T-helper 2 cell treated with Interferon-gamma antibody and Interleukin-4, amounts not matched to agents 5 μg/mL and 100 μg/mL, for 36 hours (primary cell): ENCODE data around the gene UGT1A7.
"Not testable (repeated sequence)": the region's sequence is repeated elsewhere in the genome, so short reads cannot be mapped to it uniquely, and the experiment has no call there.

Experiments used
- DNase-seq: peaks from one replicate; pipeline ENCODE4 v3.0.0; 2021; ENCODE audit warnings: low spot score
- H3K27ac Mint-ChIP-seq: one replicate; pipeline ENCODE4 v1.8.0; 2021; ENCODE audit warnings: mild to moderate bottlenecking, mixed read lengths
- H3K27me3 Mint-ChIP-seq: one replicate; pipeline ENCODE4 v1.8.0; 2021; ENCODE audit warnings: low read depth, mixed read lengths
- H3K36me3 Mint-ChIP-seq: one replicate; pipeline ENCODE4 v1.8.0; 2021; ENCODE audit warnings: low read depth, mixed read lengths
- H3K4me1 Mint-ChIP-seq: one replicate; pipeline ENCODE4 v1.8.0; 2021; ENCODE audit warnings: low read depth, mixed read lengths
- H3K4me3 Mint-ChIP-seq: one replicate; pipeline ENCODE4 v1.8.0; 2022; ENCODE audit warnings: mild to moderate bottlenecking, moderate library complexity, mixed read lengths
- H3K9me3 Mint-ChIP-seq: one replicate; pipeline ENCODE4 v1.8.0; 2021; ENCODE audit warnings: mixed read lengths

The UGT1A7 gene

GRCh38 chr2:233691443-233692433 lies 10.0 kb downstream of the UGT1A7 start:
- Mint-ChIP-seq H3K9me3 (no peaks in the 10 kb centered on the region), H3K36me3 (no peaks in the 10 kb centered on the region), H3K4me3 (no peak overlapping the region), H3K4me1 (no peaks in the 10 kb centered on the region), H3K27me3 (peaks cover 23% of the 10 kb centered on the region), H3K27ac (no peak overlapping the region)
- no peak for DNase-seq

GRCh38 chr2:233692648-233693047 lies 10.9 kb downstream of the UGT1A7 start, which contains the start of gene UGT1A6:
UGT1A6 (plus strand) TSS chr2:233692890; CDS start chr2:233693005, 115 bp downstream.
- Mint-ChIP-seq H3K9me3 (no peaks in the 10 kb centered on the region), H3K27ac (no peak within 1 kb of the TSS), H3K4me3 (no peak within 1 kb of the TSS), H3K4me1 (no peaks in the 10 kb centered on the region), H3K27me3 (peaks cover 29% of the 10 kb centered on the region), H3K36me3 (no peaks in the 10 kb centered on the region)
- DNase-seq = no peak

- Mint-ChIP-seq H3K9me3 (no peaks in the 10 kb centered on the region), H3K27me3 (peaks cover 23% of the 10 kb centered on the region), H3K36me3 (no peaks in the 10 kb centered on the region), H3K27ac (no peak overlapping the region), H3K4me3 (no peak overlapping the region), H3K4me1 (no peaks in the 10 kb centered on the region)
- DNase-seq = no peak
These were observed 12.3 kb downstream of the UGT1A7 start for GRCh38 chr2:233693963-233694362.

- Mint-ChIP-seq H3K27me3 (peaks cover 15% of the 10 kb centered on the region), H3K4me3 (no peak overlapping the region), H3K27ac (no peak overlapping the region), H3K36me3 (no peaks in the 10 kb centered on the region), H3K4me1 (no peaks in the 10 kb centered on the region), H3K9me3 (no peaks in the 10 kb centered on the region)
- DNase-seq = no peak
These were observed 17.0 kb downstream of the UGT1A7 start for GRCh38 chr2:233698740-233699139.

GRCh38 chr2:233699424-233700027 lies 17.8 kb downstream of the UGT1A7 start:
- no peaks in the 10 kb centered on the region for H3K36me3 Mint-ChIP-seq
- no peak overlapping the region for H3K4me3 Mint-ChIP-seq
- H3K27me3 Mint-ChIP-seq = peaks cover 16% of the 10 kb centered on the region
- H3K27ac Mint-ChIP-seq = no peak overlapping the region
- no peaks in the 10 kb centered on the region for H3K9me3 Mint-ChIP-seq
- H3K4me1 Mint-ChIP-seq = no peaks in the 10 kb centered on the region
- no peak for DNase-seq

- no peak for DNase-seq
- no peaks in the 10 kb centered on the region for H3K36me3 Mint-ChIP-seq
- no peaks in the 10 kb centered on the region for H3K4me1 Mint-ChIP-seq
- no peak overlapping the region for H3K4me3 Mint-ChIP-seq
- no peaks in the 10 kb centered on the region for H3K9me3 Mint-ChIP-seq
- no peak overlapping the region for H3K27ac Mint-ChIP-seq
- peaks cover 17% of the 10 kb centered on the region for H3K27me3 Mint-ChIP-seq
These were observed 18.4 kb downstream of the UGT1A7 start for GRCh38 chr2:233700028-233700635.

- not testable (repeated sequence) for H3K9me3 Mint-ChIP-seq, H3K4me1 Mint-ChIP-seq, H3K36me3 Mint-ChIP-seq, DNase-seq, H3K27ac Mint-ChIP-seq, H3K4me3 Mint-ChIP-seq
- peaks cover 18% of the 10 kb centered on the region for H3K27me3 Mint-ChIP-seq
These were observed 19.1 kb downstream of the UGT1A7 start for GRCh38 chr2:233700842-233701241.

GRCh38 chr2:233702238-233702637 lies 20.5 kb downstream of the UGT1A7 start:
- no peak overlapping the region for H3K27ac Mint-ChIP-seq
- H3K4me3 Mint-ChIP-seq = no peak overlapping the region
- no peaks in the 10 kb centered on the region for H3K36me3 Mint-ChIP-seq

GRCh38 chr2:233705911-233706506 lies 24.3 kb downstream of the UGT1A7 start:
- H3K27ac Mint-ChIP-seq = no peak overlapping the region
- no peak overlapping the region for H3K4me3 Mint-ChIP-seq
- peaks cover 14% of the 10 kb centered on the region for H3K27me3 Mint-ChIP-seq
- no peaks in the 10 kb centered on the region for H3K36me3 Mint-ChIP-seq
- H3K4me1 Mint-ChIP-seq = no peaks in the 10 kb centered on the region
- H3K9me3 Mint-ChIP-seq = no peaks in the 10 kb centered on the region
- DNase-seq = no peak

More at GRCh38 chr2:233702238-233702637, 20.5 kb downstream of the UGT1A7 start:
- no peak for DNase-seq
- peaks cover 13% of the 10 kb centered on the region for H3K27me3 Mint-ChIP-seq
- H3K9me3 Mint-ChIP-seq = no peaks in the 10 kb centered on the region
- no peaks in the 10 kb centered on the region for H3K4me1 Mint-ChIP-seq

GRCh38 chr2:233706720-233707119 lies 25.0 kb downstream of the UGT1A7 start:
- Mint-ChIP-seq H3K27me3 (peaks cover 17% of the 10 kb centered on the region), H3K4me1 (no peaks in the 10 kb centered on the region), H3K36me3 (no peaks in the 10 kb centered on the region), H3K27ac (no peak overlapping the region), H3K4me3 (no peak overlapping the region), H3K9me3 (no peaks in the 10 kb centered on the region)
- no peak for DNase-seq

GRCh38 chr2:233707940-233708644 lies 26.4 kb downstream of the UGT1A7 start:
- no peak overlapping the region for H3K27ac Mint-ChIP-seq
- H3K27me3 Mint-ChIP-seq = peaks cover 18% of the 10 kb centered on the region
- DNase-seq = no peak
- no peak overlapping the region for H3K4me3 Mint-ChIP-seq
- no peaks in the 10 kb centered on the region for H3K36me3 Mint-ChIP-seq
- H3K4me1 Mint-ChIP-seq = no peaks in the 10 kb centered on the region
- no peaks in the 10 kb centered on the region for H3K9me3 Mint-ChIP-seq

- no peak overlapping the region for H3K4me3 Mint-ChIP-seq
- H3K4me1 Mint-ChIP-seq = peaks cover 7% of the 10 kb centered on the region
- no peak for DNase-seq
- H3K9me3 Mint-ChIP-seq = no peaks in the 10 kb centered on the region
- H3K27ac Mint-ChIP-seq = no peak overlapping the region
- peaks cover 20% of the 10 kb centered on the region for H3K27me3 Mint-ChIP-seq
- H3K36me3 Mint-ChIP-seq = no peaks in the 10 kb centered on the region
These were observed 27.2 kb downstream of the UGT1A7 start for GRCh38 chr2:233708942-233709341.

- Mint-ChIP-seq H3K27ac (no peak overlapping the region), H3K9me3 (no peaks in the 10 kb centered on the region), H3K4me3 (no peak overlapping the region), H3K4me1 (peaks cover 10% of the 10 kb centered on the region), H3K36me3 (no peaks in the 10 kb centered on the region), H3K27me3 (peaks cover 21% of the 10 kb centered on the region)
- peak; percentile 33 for DNase-seq
These were observed 29.8 kb downstream of the UGT1A7 start for GRCh38 chr2:233711312-233712008.
